Measurements from ENCODE around the gene RMI2.
"Not testable (repeated sequence)": the region's sequence is repeated elsewhere in the genome, so short reads cannot be mapped to it uniquely, and the experiment has no call there.

Gene RMI2

DNA sequence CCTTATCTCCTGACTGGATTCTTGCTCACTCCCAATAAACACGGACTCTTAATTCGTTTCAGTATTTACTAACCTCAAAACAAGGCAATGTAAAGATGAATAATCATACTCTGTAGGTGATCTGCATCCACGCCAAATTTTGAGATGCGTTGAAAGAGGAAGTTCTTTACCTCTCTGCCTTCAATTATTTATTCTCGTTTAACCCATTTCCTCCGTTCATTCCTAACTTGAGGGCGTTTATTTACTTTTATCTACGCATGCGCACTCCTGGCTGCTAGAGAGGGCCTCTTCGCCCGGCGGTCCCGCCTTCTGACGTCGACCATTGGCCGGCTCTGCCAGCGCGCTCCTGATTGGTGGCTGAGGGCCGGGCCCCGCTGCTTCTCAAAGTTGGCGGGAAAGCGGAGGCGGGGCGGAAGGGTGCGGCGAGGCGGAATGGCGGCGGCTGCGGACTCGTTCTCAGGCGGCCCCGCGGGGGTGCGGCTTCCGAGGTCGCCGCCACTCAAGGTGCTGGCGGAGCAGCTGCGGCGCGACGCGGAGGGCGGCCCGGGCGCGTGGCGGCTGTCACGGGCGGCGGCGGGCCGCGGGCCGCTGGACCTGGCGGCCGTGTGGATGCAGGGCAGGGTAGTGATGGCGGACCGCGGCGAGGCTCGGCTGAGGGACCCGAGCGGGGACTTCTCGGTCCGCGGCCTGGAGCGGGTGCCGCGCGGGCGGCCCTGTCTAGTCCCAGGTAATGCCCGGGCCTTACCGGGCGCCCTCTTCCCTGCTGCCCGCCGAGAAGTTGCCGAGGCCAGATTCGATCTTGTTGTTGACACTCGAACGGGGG, at the start of gene RMI2:
Gene RMI2 (plus strand): TSS at position 420 of the 823 bp plus-strand sequence. CDS start 13 bp downstream, at position 433.
- Histone ChIP-seq H3K9ac (ENCODE audit: low read length) (peak within 1 kb of the TSS; percentile 78), H3K36me3 (ENCODE audit: control insufficient read depth, insufficient read depth, low read length, severe bottlenecking) (no peaks in the 10 kb centered on the region), H3K4me3 (ENCODE audit: low read length) (peak within 1 kb of the TSS; percentile 94), H3K4me1 (ENCODE audit: control insufficient read depth, insufficient read depth, low read length) (peaks cover 16% of the 10 kb centered on the region), H3K9me3 (ENCODE audit: control insufficient read depth, low read length) (no peaks in the 10 kb centered on the region), H3K27me3 (replicated peaks; ENCODE audit: control insufficient read depth, insufficient read depth, low read length) (no peaks in the 10 kb centered on the region)
- DNase-seq (ENCODE audit: low read depth), result peak; percentile 99

DNA sequence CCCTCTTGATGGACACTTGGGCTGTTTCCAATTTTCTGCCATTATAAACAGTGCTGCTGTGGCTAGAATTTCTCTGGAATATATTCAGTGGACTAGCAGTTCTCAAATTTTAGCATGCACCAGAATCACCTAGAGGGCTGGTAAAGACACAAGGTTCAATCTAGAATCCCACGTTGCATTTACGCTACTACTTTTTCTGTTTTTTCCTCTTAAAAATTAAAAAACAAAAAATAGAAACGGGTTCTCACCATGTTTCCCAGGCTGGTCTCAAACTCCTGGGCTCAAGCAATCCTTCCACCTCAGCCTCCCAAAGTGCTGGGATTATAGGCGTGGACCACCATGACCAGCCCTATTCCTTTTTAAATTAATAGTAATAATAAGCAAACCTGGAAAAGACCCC, 49.6 kb upstream of the RMI2 start:
- Histone ChIP-seq H3K4me1 (ENCODE audit: control insufficient read depth, insufficient read depth, low read length) (peaks cover 14% of the 10 kb centered on the region), H3K36me3 (ENCODE audit: control insufficient read depth, insufficient read depth, low read length, severe bottlenecking) (no peaks in the 10 kb centered on the region), H3K4me3 (ENCODE audit: low read length) (no peak overlapping the region), H3K9me3 (ENCODE audit: control insufficient read depth, low read length) (no peaks in the 10 kb centered on the region), H3K27me3 (replicated peaks; ENCODE audit: control insufficient read depth, insufficient read depth, low read length) (peaks cover 14% of the 10 kb centered on the region), H3K9ac (ENCODE audit: low read length) (no peak overlapping the region)
- no peak for DNase-seq (ENCODE audit: low read depth)

- H3K4me3 ChIP-seq (ENCODE audit: low read length), result no peak overlapping the region
- peaks cover 14% of the 10 kb centered on the region for H3K4me1 ChIP-seq (ENCODE audit: control insufficient read depth, insufficient read depth, low read length)
- peaks cover 8% of the 10 kb centered on the region for H3K27me3 ChIP-seq (replicated peaks; ENCODE audit: control insufficient read depth, insufficient read depth, low read length)
- no peaks in the 10 kb centered on the region for H3K36me3 ChIP-seq (ENCODE audit: control insufficient read depth, insufficient read depth, low read length, severe bottlenecking)
- H3K9me3 ChIP-seq (ENCODE audit: control insufficient read depth, low read length), result no peaks in the 10 kb centered on the region
- no peak overlapping the region for H3K9ac ChIP-seq (ENCODE audit: low read length)
- no peak for DNase-seq (ENCODE audit: low read depth)
Observed at GRCh38 chr16:11296351-11296705, 48.9 kb upstream of the RMI2 start.

- no peak for DNase-seq (ENCODE audit: low read depth)
- H3K9me3 ChIP-seq (ENCODE audit: control insufficient read depth, low read length), result no peaks in the 10 kb centered on the region
- peak overlapping the region; percentile 6 for H3K4me3 ChIP-seq (ENCODE audit: low read length)
- peaks cover 4% of the 10 kb centered on the region for H3K27me3 ChIP-seq (replicated peaks; ENCODE audit: control insufficient read depth, insufficient read depth, low read length)
- peaks cover 14% of the 10 kb centered on the region for H3K4me1 ChIP-seq (ENCODE audit: control insufficient read depth, insufficient read depth, low read length)
- H3K36me3 ChIP-seq (ENCODE audit: control insufficient read depth, insufficient read depth, low read length, severe bottlenecking), result no peaks in the 10 kb centered on the region
- H3K9ac ChIP-seq (ENCODE audit: low read length), result no peak overlapping the region
Observed at GRCh38 chr16:11296706-11297491, 48.4 kb upstream of the RMI2 start.

GRCh38 chr16:11297492-11298142, 47.6 kb upstream of the RMI2 start:
- peaks cover 14% of the 10 kb centered on the region for H3K4me1 ChIP-seq (ENCODE audit: control insufficient read depth, insufficient read depth, low read length)
- peak; percentile 82 for DNase-seq (ENCODE audit: low read depth)
- peak overlapping the region; percentile 6 for H3K4me3 ChIP-seq (ENCODE audit: low read length)
- no peaks in the 10 kb centered on the region for H3K36me3 ChIP-seq (ENCODE audit: control insufficient read depth, insufficient read depth, low read length, severe bottlenecking)
- H3K9ac ChIP-seq (ENCODE audit: low read length), result no peak overlapping the region
- peaks cover 4% of the 10 kb centered on the region for H3K27me3 ChIP-seq (replicated peaks; ENCODE audit: control insufficient read depth, insufficient read depth, low read length)
- no peaks in the 10 kb centered on the region for H3K9me3 ChIP-seq (ENCODE audit: control insufficient read depth, low read length)

- H3K4me1 ChIP-seq (ENCODE audit: control insufficient read depth, insufficient read depth, low read length), result peaks cover 14% of the 10 kb centered on the region
- no peaks in the 10 kb centered on the region for H3K36me3 ChIP-seq (ENCODE audit: control insufficient read depth, insufficient read depth, low read length, severe bottlenecking)
- no peak for DNase-seq (ENCODE audit: low read depth)
- peaks cover 4% of the 10 kb centered on the region for H3K27me3 ChIP-seq (replicated peaks; ENCODE audit: control insufficient read depth, insufficient read depth, low read length)
- no peaks in the 10 kb centered on the region for H3K9me3 ChIP-seq (ENCODE audit: control insufficient read depth, low read length)
- no peak overlapping the region for H3K9ac ChIP-seq (ENCODE audit: low read length)
- H3K4me3 ChIP-seq (ENCODE audit: low read length), result no peak overlapping the region
Observed at GRCh38 chr16:11298143-11298900, 46.9 kb upstream of the RMI2 start.

GRCh38 chr16:11298950-11299547, 46.2 kb upstream of the RMI2 start:
- not testable (repeated sequence) for H3K9me3 ChIP-seq (ENCODE audit: control insufficient read depth, low read length); H3K27me3 ChIP-seq (replicated peaks; ENCODE audit: control insufficient read depth, insufficient read depth, low read length); H3K9ac ChIP-seq (ENCODE audit: low read length); H3K36me3 ChIP-seq (ENCODE audit: control insufficient read depth, insufficient read depth, low read length, severe bottlenecking); H3K4me3 ChIP-seq (ENCODE audit: low read length); DNase-seq (ENCODE audit: low read depth)
- H3K4me1 ChIP-seq (ENCODE audit: control insufficient read depth, insufficient read depth, low read length), result peaks cover 14% of the 10 kb centered on the region

- Histone ChIP-seq H3K9me3 (ENCODE audit: control insufficient read depth, low read length) (no peaks in the 10 kb centered on the region), H3K36me3 (ENCODE audit: control insufficient read depth, insufficient read depth, low read length, severe bottlenecking) (no peaks in the 10 kb centered on the region), H3K4me3 (ENCODE audit: low read length) (no peak overlapping the region), H3K9ac (ENCODE audit: low read length) (no peak overlapping the region), H3K27me3 (replicated peaks; ENCODE audit: control insufficient read depth, insufficient read depth, low read length) (peaks cover 4% of the 10 kb centered on the region), H3K4me1 (ENCODE audit: control insufficient read depth, insufficient read depth, low read length) (peaks cover 14% of the 10 kb centered on the region)
- DNase-seq (ENCODE audit: low read depth), result no peak
Observed at GRCh38 chr16:11299865-11300559, 45.2 kb upstream of the RMI2 start.

DNA sequence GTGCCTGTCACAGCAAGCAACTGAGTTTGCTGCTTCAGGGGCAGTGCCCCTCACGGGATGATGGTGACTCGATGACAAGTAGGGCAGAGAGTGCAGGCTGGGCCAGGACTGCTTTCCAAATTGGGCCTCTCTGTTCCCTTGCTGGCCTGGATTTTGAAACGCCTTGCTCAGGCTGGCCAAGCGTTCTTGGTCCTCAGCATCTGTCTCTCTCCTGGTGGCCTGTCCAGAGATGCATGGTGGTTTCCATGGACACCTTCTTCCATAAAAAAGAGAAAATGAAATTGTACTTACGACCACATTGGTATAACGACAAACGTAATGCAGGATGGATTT, 44.7 kb upstream of the RMI2 start:
- H3K4me3 ChIP-seq (ENCODE audit: low read length), result no peak overlapping the region
- no peaks in the 10 kb centered on the region for H3K9me3 ChIP-seq (ENCODE audit: control insufficient read depth, low read length)
- H3K4me1 ChIP-seq (ENCODE audit: control insufficient read depth, insufficient read depth, low read length), result peaks cover 14% of the 10 kb centered on the region
- peaks cover 4% of the 10 kb centered on the region for H3K27me3 ChIP-seq (replicated peaks; ENCODE audit: control insufficient read depth, insufficient read depth, low read length)
- no peak overlapping the region for H3K9ac ChIP-seq (ENCODE audit: low read length)
- H3K36me3 ChIP-seq (ENCODE audit: control insufficient read depth, insufficient read depth, low read length, severe bottlenecking), result no peaks in the 10 kb centered on the region
- no peak for DNase-seq (ENCODE audit: low read depth)
